Neural cell (in vitro differentiated cells): ENCODE data around the gene ZNF546.

Source experiments
- CTCF ChIP-seq: fragments of 450-650 bp; IDR thresholded peaks from 2 replicates; pipeline ENCODE4 v1.5.1; 2014; ENCODE audit warnings: antibody characterized with exemption, mild to moderate bottlenecking, moderate library complexity; ENCODE audit not compliant: poor library complexity, severe bottlenecking
- POLR2AphosphoS5 ChIP-seq: IDR thresholded peaks from 2 replicates; pipeline ENCODE4 v1.6.1; 2012

GRCh38 chr19:39966617-39967016, 30.2 kb upstream of the ZNF546 start:
- no peak for TF ChIP-seq POLR2AphosphoS5
- TF ChIP-seq CTCF: no peak
